Activated CD4-positive, alpha-beta T cell treated with anti-CD3 and anti-CD28 coated beads for 48 hours (primary cell): ENCODE data around the gene CFAP46.
"Not testable (repeated sequence)": the region's sequence is repeated elsewhere in the genome, so short reads cannot be mapped to it uniquely, and the experiment has no call there.

ENCODE experiments used
- DNase-seq: peaks from one replicate; pipeline ENCODE4 v3.0.0-alpha.2; 2020

CFAP46 gene

GRCh38 chr10:132784866-132785722 lies 157.3 kb downstream of the CFAP46 start:
- peak; percentile 29 for DNase-seq

DNA sequence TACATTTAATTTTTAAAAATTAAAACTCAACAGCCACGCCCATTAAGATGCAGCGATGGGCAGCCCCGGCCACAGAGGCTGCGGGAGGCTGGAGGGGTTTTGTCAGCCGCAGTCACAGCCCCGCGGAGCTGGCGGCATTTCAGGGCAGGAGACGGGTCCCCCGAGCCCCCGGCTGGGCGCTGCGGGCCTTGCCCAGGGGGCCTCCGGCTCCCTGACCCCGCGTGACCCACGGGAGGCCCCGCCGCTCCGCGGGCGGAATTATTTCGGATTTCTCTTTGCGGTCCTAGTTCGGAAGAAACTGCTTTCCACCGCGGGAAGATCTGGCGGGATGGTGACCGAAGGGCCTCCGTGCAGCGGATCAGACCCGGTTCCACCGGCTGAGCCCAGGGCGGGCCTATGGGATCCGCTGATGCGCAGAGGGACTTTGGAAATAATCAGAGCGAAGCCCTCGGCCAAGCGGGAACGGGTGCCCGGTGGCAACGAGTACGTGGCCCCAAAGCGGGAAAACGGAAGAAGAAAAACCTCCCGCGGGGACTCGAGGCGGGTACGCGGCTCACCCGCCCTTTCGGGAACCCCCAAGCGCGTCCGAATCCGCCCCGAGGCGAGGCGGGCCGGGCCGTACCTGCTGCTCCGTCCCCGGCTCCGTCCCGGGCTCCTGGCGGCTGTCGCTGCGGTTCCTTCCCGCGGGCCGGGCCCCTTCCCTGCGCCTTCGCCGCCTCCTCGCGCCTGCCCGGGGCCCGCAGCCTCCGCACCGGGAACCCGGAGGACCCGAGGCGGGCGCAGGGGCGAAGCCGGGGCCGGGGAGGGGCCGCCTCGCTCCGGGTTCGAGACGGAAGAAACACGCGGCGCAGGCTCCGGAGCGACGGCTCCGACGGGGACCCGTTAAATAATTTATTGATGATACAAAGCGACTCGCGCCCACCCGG lies 158.2 kb downstream of the CFAP46 start:
- no peak for DNase-seq

DNA sequence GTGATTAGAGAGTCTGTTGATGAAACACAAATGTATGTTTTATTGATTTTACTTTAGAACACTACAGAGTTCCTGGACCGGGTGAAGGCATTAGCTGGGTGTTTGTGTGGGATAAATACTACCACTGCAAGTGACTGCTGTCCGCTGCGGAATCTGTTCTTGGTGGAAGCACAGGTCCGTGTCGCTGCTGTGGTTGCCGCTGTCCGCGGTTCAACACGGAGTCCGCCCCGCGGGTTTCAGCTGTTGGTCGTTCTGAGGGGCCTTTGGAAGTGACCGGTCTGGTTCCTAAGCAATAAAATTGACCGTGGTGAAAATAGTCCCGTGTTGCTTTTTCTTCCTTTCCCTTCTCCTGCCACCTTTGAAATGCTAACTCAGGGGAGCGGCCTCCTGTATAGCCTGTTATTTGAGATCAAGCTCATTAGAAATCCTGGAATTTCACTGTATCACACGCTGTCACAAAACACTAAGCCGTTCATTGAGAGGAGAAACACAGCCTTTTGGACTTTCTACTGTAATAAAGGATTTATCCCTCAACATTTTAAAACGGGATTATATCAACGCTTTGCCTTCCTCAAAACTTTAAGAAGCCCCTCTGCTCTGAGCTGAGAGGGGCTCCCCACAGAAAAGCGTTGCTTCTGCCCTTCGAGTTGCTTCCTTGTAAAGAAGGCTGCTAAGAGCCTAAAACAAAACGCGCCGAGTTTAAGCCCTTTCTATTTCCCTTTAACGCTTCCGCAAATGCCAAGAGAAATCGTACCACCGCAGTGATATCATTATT lies 159.0 kb downstream of the CFAP46 start:
- no peak for DNase-seq

- no peak for DNase-seq
Observed at GRCh38 chr10:132781556-132781955, 160.8 kb downstream of the CFAP46 start.

GRCh38 chr10:132780356-132780755 lies 162.0 kb downstream of the CFAP46 start:
- DNase-seq = no peak

DNA sequence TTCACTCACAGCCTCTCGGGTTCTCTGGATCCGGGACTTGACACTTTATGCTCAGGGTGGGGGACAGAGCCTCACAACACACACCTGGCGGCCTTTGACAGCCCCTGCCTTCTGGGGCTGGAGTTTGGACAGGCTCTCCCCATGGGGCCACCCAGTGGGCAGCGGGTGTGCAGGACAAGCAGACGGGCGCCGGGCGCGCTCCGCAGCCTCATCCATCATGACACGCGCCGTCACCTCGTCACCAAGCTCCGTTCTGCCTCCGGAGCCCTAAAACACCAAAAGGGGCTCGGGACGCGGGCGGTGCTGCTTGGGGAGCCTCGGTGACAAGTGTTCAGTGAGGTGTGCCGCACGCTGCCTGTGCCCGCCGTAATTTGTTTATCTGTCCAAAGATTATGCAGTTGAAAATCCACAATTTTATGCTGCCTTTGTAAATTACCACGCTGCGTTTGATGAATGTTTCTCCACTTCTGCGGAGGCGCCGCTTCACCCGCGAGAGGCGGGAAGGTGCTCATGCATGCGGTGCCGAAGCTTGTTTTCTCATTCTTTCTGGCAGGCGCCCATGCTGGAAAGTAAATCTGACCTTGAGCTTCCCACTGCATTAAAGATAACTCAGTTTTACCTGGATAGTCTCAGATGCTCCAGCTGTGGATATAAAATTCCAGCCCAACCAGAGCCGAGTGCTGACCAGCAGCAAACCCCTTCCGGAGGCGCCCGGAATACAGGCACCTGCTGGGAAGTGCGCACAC lies 162.6 kb downstream of the CFAP46 start:
- no peak for DNase-seq

GRCh38 chr10:132777441-132777840 lies 164.9 kb downstream of the CFAP46 start:
- DNase-seq = no peak

GRCh38 chr10:132776821-132777220 lies 165.5 kb downstream of the CFAP46 start:
- no peak for DNase-seq

- DNase-seq = no peak
Observed at GRCh38 chr10:132776186-132776585, 166.2 kb downstream of the CFAP46 start.

- DNase-seq = no peak
Observed at GRCh38 chr10:132774902-132775863, 167.2 kb downstream of the CFAP46 start.

DNA sequence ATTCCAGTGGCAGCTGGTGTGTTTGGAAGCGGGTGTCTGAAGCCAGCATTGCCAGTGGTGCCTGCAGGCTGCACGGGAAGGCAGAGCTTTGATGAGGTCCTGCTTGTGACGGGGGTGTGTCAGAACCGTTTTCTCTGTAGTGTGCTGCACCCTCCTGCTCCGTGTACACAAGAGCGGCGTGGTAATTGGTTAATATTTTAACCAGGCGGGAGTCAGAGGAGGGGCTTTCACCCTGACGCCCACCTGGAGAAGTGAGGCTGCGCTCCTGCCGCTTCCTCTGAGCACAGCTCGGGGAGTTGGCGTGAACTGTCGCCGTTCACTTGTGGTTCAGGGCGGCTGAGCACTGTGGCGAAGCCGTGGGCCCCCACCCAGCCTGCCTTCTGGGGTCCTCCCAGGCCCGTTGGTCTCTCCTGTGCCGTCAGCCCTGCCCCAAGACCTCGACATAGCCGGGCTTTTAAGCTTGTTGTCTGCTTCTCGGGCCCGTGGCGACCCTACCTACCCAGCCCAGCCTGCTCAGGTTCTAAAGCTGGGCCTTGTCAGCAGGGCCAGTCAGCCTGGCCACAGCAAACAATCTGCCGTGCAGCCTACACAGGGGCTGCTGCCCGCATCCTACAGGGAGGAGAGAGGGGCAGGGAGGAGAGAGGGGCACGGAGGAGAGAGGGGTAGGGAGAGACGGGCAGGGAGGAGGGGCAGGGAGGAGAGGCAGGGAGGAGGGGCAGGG lies 168.0 kb downstream of the CFAP46 start:
- DNase-seq = no peak

- not testable (repeated sequence) for DNase-seq
Observed at GRCh38 chr10:132772816-132773215, 169.6 kb downstream of the CFAP46 start.

DNA sequence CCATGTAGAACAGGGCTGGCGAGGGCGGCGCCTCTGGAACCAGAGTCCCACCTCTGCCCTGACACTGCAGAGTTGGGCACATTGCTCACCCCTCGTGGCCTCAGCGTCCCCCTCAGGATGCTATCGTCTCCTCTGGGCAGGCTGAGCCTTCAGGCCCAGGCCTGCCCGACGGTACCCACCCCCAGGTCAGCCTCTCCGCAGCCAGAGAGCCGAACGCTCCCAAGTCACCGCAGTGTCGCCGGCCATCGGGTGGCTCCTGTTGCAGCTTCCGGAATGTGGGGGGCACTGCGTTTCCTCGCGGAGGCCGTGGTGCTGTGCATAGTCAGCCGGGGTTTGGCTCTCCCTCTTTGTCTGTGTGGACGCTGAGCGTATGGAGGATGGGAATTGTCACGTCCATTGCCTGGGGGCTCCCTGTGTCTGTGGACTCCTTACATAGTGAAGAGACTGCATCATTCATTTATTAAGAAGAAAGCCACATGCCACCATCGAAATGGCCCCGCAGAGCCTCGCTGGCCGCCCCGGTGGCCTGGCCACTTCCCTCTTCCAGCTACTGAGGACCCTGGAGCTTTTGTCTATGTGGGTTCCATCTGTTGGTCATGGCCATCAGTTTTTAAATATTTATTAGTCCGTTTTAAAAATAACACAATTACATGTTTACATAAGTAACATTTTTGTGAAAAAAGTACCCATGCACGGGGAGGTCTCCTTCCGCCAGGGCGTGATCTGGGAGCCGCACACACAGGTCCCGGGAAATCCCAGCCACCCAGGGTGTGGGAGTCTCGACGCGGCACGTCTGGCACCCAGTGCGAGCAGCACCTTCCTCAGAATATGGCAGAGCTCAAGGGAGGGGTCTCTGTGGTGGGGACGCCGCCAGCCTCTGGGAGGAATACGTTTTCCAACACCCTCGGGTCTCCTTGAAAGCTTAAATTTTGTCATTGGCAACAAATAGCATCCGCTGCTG lies 172.0 kb downstream of the CFAP46 start:
- no peak for DNase-seq

GRCh38 chr10:132768346-132769248 lies 173.8 kb downstream of the CFAP46 start:
- DNase-seq = no peak

DNA sequence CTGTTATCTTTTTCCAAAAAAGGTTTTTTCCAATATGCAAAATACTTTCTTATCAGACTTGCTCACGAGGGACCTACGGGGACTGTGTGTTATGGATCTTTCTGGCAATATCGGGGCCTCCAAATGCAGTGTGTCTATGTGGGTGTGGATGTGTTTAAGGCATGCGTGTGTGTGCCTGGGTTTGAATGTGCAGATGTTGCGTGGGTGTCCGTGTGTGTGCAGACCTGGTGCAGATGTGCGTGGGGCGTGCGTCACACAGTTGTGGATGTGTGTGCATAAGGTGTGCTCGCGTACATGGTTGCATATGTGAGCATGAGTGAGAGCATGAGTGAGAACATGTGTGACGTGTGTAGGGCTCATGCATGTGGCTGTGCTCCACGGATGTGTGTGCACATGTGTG lies 176.1 kb downstream of the CFAP46 start:
- no peak for DNase-seq

GRCh38 chr10:132765435-132765834 lies 176.9 kb downstream of the CFAP46 start:
- DNase-seq = no peak

GRCh38 chr10:132764108-132764507 lies 178.3 kb downstream of the CFAP46 start:
- DNase-seq = no peak

- no peak for DNase-seq
Observed at GRCh38 chr10:132763545-132763944, 178.8 kb downstream of the CFAP46 start.
